Measurements from ENCODE around the gene KRT12. TPM values are rescaled to one million over a fixed set of nuclear protein-coding genes. Genes with fewer than 3 reads are reported as not detected.

The KRT12 gene
- total RNA-seq, 2 experiments from 2014 or later: not detected

GRCh38 chr17:40833882-40834281 lies 33.1 kb downstream of the KRT12 start:
- CTCF ChIA-PET: no interaction called here
- ATAC-seq (no peak), DNase-seq (no peak)
- H3K36me3 Mint-ChIP-seq (ENCODE audit: low read depth): peaks cover 9% of the 10 kb centered on the region
- H3K4me1 Mint-ChIP-seq (ENCODE audit: low read depth): peaks cover 5% of the 10 kb centered on the region
- H3K9me3 Mint-ChIP-seq (ENCODE audit: insufficient read depth): peaks cover 5% of the 10 kb centered on the region
- H3K27me3 Mint-ChIP-seq (ENCODE audit: low read depth): no peaks in the 10 kb centered on the region
- H3K27ac Mint-ChIP-seq: no peak overlapping the region
- POLR2A ChIA-PET: interaction anchor here (1.6 kb wide), 1 partner anchor 15 kb away, joined by 6 read pairs; no protein-coding TSS in a partner anchor
- H3K4me3 Mint-ChIP-seq: no peak overlapping the region

- ChIA-PET POLR2A (interaction anchor here (1.6 kb wide), 1 partner anchor 14 kb away, joined by 6 read pairs; no protein-coding TSS in a partner anchor), CTCF (interaction anchor here (0.9 to 2.0 kb wide), 2 partner anchors 13 to 830 kb away, joined by 3 to 5 read pairs; no protein-coding TSS in a partner anchor)
- Mint-ChIP-seq H3K27ac (no peak overlapping the region), H3K4me3 (no peak overlapping the region), H3K4me1 (ENCODE audit: low read depth) (peaks cover 9% of the 10 kb centered on the region), H3K9me3 (ENCODE audit: insufficient read depth) (peaks cover 5% of the 10 kb centered on the region), H3K27me3 (ENCODE audit: low read depth) (no peaks in the 10 kb centered on the region), H3K36me3 (ENCODE audit: low read depth) (peaks cover 9% of the 10 kb centered on the region)
- DNase-seq (no peak), ATAC-seq (no peak)
Measured at GRCh38 chr17:40832840-40833239, 34.2 kb downstream of the KRT12 start.

GRCh38 chr17:40830085-40830776 lies 36.8 kb downstream of the KRT12 start:
- Mint-ChIP-seq H3K9me3 (ENCODE audit: insufficient read depth) (peaks cover 5% of the 10 kb centered on the region), H3K4me3 (no peak overlapping the region), H3K4me1 (ENCODE audit: low read depth) (peaks cover 21% of the 10 kb centered on the region), H3K27ac (no peak overlapping the region), H3K36me3 (ENCODE audit: low read depth) (peaks cover 9% of the 10 kb centered on the region), H3K27me3 (ENCODE audit: low read depth) (peaks cover 2% of the 10 kb centered on the region)
- DNase-seq (no peak), ATAC-seq (no peak)
- ChIA-PET CTCF (no interaction called here), POLR2A (no interaction called here)

- peaks cover 6% of the 10 kb centered on the region for H3K36me3 Mint-ChIP-seq (ENCODE audit: low read depth)
- ChIA-PET CTCF (interaction anchor here (0.6 to 1.7 kb wide), 4 partner anchors 10 to 821 kb away, joined by 3 to 7 read pairs (median 4); no protein-coding TSS in a partner anchor), POLR2A (interaction anchor here (1.5 kb wide), 1 partner anchor 10 kb away, joined by 5 read pairs; no protein-coding TSS in a partner anchor)
- peaks cover 2% of the 10 kb centered on the region for H3K27me3 Mint-ChIP-seq (ENCODE audit: low read depth)
- no peak overlapping the region for H3K4me3 Mint-ChIP-seq
- H3K9me3 Mint-ChIP-seq (ENCODE audit: insufficient read depth): peaks cover 5% of the 10 kb centered on the region
- H3K27ac Mint-ChIP-seq: no peak overlapping the region
- ATAC-seq: no peak
- peaks cover 27% of the 10 kb centered on the region for H3K4me1 Mint-ChIP-seq (ENCODE audit: low read depth)
- no peak for DNase-seq
Measured at GRCh38 chr17:40828454-40829044, 38.5 kb downstream of the KRT12 start.

- Mint-ChIP-seq H3K36me3 (ENCODE audit: low read depth) (peaks cover 6% of the 10 kb centered on the region), H3K4me3 (peak overlapping the region; percentile 2), H3K9me3 (ENCODE audit: insufficient read depth) (peaks cover 5% of the 10 kb centered on the region), H3K4me1 (ENCODE audit: low read depth) (peaks cover 24% of the 10 kb centered on the region), H3K27me3 (ENCODE audit: low read depth) (peaks cover 2% of the 10 kb centered on the region), H3K27ac (peak overlapping the region; percentile 54)
- ChIA-PET CTCF (interaction anchor here (0.6 to 1.7 kb wide), 5 partner anchors 9 to 835 kb away, joined by 3 to 7 read pairs (median 4); no protein-coding TSS in a partner anchor), POLR2A (interaction anchor here (1.5 kb wide), 1 partner anchor 9 kb away, joined by 5 read pairs; no protein-coding TSS in a partner anchor)
- ATAC-seq (no peak), DNase-seq (no peak)
Measured at GRCh38 chr17:40827746-40828453, 39.1 kb downstream of the KRT12 start.

- DNase-seq: no peak
- H3K36me3 Mint-ChIP-seq (ENCODE audit: low read depth): peaks cover 13% of the 10 kb centered on the region
- H3K27ac Mint-ChIP-seq: no peak overlapping the region
- H3K4me3 Mint-ChIP-seq: no peak overlapping the region
- POLR2A ChIA-PET: no interaction called here
- H3K9me3 Mint-ChIP-seq (ENCODE audit: insufficient read depth): peaks cover 5% of the 10 kb centered on the region
- H3K4me1 Mint-ChIP-seq (ENCODE audit: low read depth): peaks cover 24% of the 10 kb centered on the region
- CTCF ChIA-PET: no interaction called here
- H3K27me3 Mint-ChIP-seq (ENCODE audit: low read depth): peaks cover 2% of the 10 kb centered on the region
- ATAC-seq: no peak
Measured at GRCh38 chr17:40825599-40825998, 41.4 kb downstream of the KRT12 start.

- POLR2A ChIA-PET: no interaction called here
- Mint-ChIP-seq H3K4me1 (ENCODE audit: low read depth) (peaks cover 36% of the 10 kb centered on the region), H3K36me3 (ENCODE audit: low read depth) (peaks cover 18% of the 10 kb centered on the region), H3K4me3 (no peak overlapping the region), H3K9me3 (ENCODE audit: insufficient read depth) (no peaks in the 10 kb centered on the region), H3K27me3 (ENCODE audit: low read depth) (peaks cover 2% of the 10 kb centered on the region), H3K27ac (no peak overlapping the region)
- no peak for DNase-seq
- CTCF ChIA-PET: no interaction called here
- no peak for ATAC-seq
Measured at GRCh38 chr17:40824015-40824832, 42.8 kb downstream of the KRT12 start.

GRCh38 chr17:40822132-40822812 lies 44.8 kb downstream of the KRT12 start, which contains the start of gene KRT10:
Gene KRT10, minus strand, starts transcription at chr17:40822614. Its CDS starts 29 bp downstream, at chr17:40822585.
- ATAC-seq: no peak
- H3K4me1 Mint-ChIP-seq (ENCODE audit: low read depth): peaks cover 36% of the 10 kb centered on the region
- ChIA-PET POLR2A (interaction anchor here (0.6 kb wide), 1 partner anchor 683 kb away, joined by 3 read pairs; no protein-coding TSS in a partner anchor), CTCF (interaction anchor here (0.6 to 1.0 kb wide), 2 partner anchors 10 to 34 kb away, joined by 3 read pairs; no protein-coding TSS in a partner anchor)
- H3K36me3 Mint-ChIP-seq (ENCODE audit: low read depth): peaks cover 30% of the 10 kb centered on the region
- no peak within 1 kb of the TSS for H3K4me3 Mint-ChIP-seq
- H3K27me3 Mint-ChIP-seq (ENCODE audit: low read depth): peaks cover 2% of the 10 kb centered on the region
- no peaks in the 10 kb centered on the region for H3K9me3 Mint-ChIP-seq (ENCODE audit: insufficient read depth)
- no peak for DNase-seq
- H3K27ac Mint-ChIP-seq: no peak within 1 kb of the TSS

GRCh38 chr17:40821536-40821935 lies 45.5 kb downstream of the KRT12 start:
- Mint-ChIP-seq H3K4me3 (no peak overlapping the region), H3K27me3 (ENCODE audit: low read depth) (peaks cover 2% of the 10 kb centered on the region), H3K27ac (no peak overlapping the region), H3K9me3 (ENCODE audit: insufficient read depth) (no peaks in the 10 kb centered on the region), H3K36me3 (ENCODE audit: low read depth) (peaks cover 36% of the 10 kb centered on the region), H3K4me1 (ENCODE audit: low read depth) (peaks cover 35% of the 10 kb centered on the region)
- no peak for ATAC-seq
- ChIA-PET POLR2A (interaction anchor here (0.6 kb wide), 1 partner anchor 682 kb away, joined by 3 read pairs; no protein-coding TSS in a partner anchor), CTCF (interaction anchor here (0.6 to 1.0 kb wide), 2 partner anchors 9 to 35 kb away, joined by 3 read pairs; no protein-coding TSS in a partner anchor)
- no peak for DNase-seq

GRCh38 chr17:40820228-40820838 lies 46.7 kb downstream of the KRT12 start:
- Mint-ChIP-seq H3K27ac (no peak overlapping the region), H3K9me3 (ENCODE audit: insufficient read depth) (no peaks in the 10 kb centered on the region), H3K4me1 (ENCODE audit: low read depth) (peaks cover 32% of the 10 kb centered on the region), H3K27me3 (ENCODE audit: low read depth) (no peaks in the 10 kb centered on the region), H3K36me3 (ENCODE audit: low read depth) (peaks cover 36% of the 10 kb centered on the region), H3K4me3 (peak overlapping the region; percentile 82)
- CTCF ChIA-PET: interaction anchor here (1.2 to 2.1 kb wide), 4 partner anchors 12 to 37 kb away, joined by 3 to 9 read pairs (median 7); no protein-coding TSS in a partner anchor
- no peak for ATAC-seq
- no peak for DNase-seq
- POLR2A ChIA-PET: no interaction called here

Data from activated CD8-positive, alpha-beta T cell treated with anti-CD3 and anti-CD28 coated beads, Interleukin-2, amount 10 ng/mL, durations not matched to agents 7 days and 5 days (primary cell).